ENCODE measurements around the gene RAVER1.

Gene RAVER1

DNA sequence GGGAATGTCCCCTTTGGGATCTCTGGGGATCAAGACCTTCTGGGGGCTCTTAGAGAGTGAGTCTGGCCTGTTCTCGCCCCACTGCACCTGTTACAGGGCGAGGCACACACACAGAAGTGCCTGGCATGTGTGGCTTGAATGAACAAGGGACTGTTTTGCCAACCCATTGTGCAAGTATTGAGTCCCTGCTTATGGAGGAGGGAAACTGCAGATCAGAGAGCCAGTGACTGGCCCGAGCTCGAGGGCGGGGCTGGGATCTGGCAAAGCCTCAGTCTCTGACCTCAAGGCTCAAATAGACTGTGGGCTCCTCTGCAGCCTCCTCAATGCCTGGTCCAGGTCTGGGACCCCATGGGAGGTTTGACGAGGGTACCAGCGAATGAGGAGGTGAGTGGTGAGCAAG lies 5.5 kb downstream of the RAVER1 start:
- H3K36me3 ChIP-seq (ENCODE audit: control insufficient read depth, low read depth, low read length), result peaks cover 65% of the 10 kb centered on the region
- H3K27me3 ChIP-seq (ENCODE audit: control insufficient read depth, insufficient read depth, low read length), result no peaks in the 10 kb centered on the region
- no peaks in the 10 kb centered on the region for H3K9me3 ChIP-seq (ENCODE audit: control insufficient read depth, low read depth, low read length)
- peaks cover 6% of the 10 kb centered on the region for H3K4me1 ChIP-seq (ENCODE audit: control insufficient read depth, low read depth, low read length)
- H3K9ac ChIP-seq (ENCODE audit: low read length), result no peak overlapping the region
- H3K27ac ChIP-seq (ENCODE audit: low read length), result no peak overlapping the region
- no peak overlapping the region for H3K4me3 ChIP-seq (ENCODE audit: low read length)

DNA sequence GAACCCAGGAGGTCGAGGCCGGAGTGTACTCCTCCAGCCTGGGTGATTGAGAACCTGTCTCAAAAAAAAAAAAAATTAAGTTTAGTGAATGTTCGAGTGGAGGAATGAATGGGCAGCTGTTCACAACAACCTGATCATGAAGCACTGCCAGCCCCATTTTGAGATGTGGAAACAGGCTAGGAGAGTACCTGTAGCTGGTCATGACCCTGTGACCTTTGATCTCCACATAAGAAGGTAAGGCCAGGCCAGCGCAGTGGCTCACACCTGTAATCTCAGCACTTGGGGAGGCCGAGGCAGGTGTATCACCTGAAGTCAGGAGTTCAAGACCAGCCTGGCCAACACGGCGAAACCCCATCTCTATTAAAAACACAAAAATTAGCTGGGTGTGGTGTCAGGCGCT lies 7.6 kb downstream of the RAVER1 start:
- Histone ChIP-seq H3K4me3 (ENCODE audit: low read length) (no peak overlapping the region), H3K4me1 (ENCODE audit: control insufficient read depth, low read depth, low read length) (no peaks in the 10 kb centered on the region), H3K9me3 (ENCODE audit: control insufficient read depth, low read depth, low read length) (no peaks in the 10 kb centered on the region), H3K9ac (ENCODE audit: low read length) (no peak overlapping the region), H3K27ac (ENCODE audit: low read length) (no peak overlapping the region), H3K27me3 (ENCODE audit: control insufficient read depth, insufficient read depth, low read length) (no peaks in the 10 kb centered on the region), H3K36me3 (ENCODE audit: control insufficient read depth, low read depth, low read length) (peaks cover 83% of the 10 kb centered on the region)

DNA sequence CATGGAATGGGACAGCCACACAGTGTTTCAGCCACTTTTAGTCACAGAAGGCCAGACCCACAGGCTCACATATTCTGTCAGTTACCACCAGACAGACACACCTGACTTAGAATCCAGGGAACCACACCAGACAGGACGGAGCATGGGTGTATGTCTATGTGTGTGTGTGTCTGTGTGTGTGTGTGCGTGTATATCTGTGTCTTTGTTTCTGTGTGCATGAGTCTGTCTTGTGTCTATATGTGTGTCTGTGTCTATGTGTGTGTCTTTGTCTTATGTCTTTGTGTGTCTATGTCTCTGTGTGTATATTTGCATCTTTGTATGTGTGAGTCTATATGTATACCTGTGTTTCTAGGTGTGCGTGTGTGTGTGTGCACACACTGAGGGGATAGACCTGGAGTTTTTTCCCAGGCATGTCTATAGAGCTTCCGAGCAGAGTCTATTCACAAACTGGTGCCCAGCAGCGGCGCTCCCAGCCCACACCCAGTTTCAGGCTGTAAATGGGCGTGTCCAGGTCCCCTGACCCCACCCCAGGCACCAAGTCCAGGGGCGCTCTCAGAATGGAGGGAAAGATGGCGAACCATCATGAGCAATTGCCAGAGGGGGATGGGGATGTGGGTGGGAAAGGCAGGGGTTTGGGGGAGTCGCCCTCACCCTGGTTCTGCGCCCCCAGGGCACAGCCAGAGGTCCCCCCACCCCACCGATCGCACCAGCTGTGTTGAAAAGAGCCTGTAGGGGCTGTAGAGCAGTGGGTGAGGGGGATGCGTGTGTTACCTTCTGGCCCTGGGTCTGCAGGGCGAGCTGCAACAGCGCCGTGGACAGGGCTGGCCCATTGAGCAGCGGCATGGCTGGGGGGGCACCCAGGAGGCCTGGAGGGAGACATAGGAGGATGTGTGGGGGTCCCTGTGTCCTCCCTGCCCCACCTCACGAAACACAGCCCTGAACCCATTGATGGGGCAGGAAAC lies 11.2 kb downstream of the RAVER1 start:
- Histone ChIP-seq H3K9me3 (ENCODE audit: control insufficient read depth, low read depth, low read length) (no peaks in the 10 kb centered on the region), H3K9ac (ENCODE audit: low read length) (no peak overlapping the region), H3K36me3 (ENCODE audit: control insufficient read depth, low read depth, low read length) (peaks cover 68% of the 10 kb centered on the region), H3K27me3 (ENCODE audit: control insufficient read depth, insufficient read depth, low read length) (no peaks in the 10 kb centered on the region), H3K4me3 (ENCODE audit: low read length) (no peak overlapping the region), H3K27ac (ENCODE audit: low read length) (no peak overlapping the region), H3K4me1 (ENCODE audit: control insufficient read depth, low read depth, low read length) (no peaks in the 10 kb centered on the region)

DNA sequence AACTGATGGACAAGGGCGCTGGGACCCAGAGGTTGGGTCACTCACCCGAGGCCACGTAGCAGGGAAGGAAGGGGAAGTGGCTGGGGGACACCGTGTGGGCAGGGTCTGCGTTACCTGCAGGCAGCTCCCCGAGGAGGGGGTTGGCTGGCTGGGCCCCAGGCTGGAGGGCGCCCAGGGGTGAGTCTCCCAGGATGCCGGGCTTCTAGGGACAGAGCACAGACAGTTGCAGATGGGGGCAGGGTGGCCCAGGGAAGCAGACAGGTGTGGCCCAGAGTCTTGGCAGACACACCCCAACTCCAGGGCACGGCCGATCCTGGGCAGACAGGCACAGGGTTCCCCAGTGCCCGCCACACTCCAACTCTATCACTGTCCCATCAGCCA lies 11.9 kb downstream of the RAVER1 start:
- Histone ChIP-seq H3K9me3 (ENCODE audit: control insufficient read depth, low read depth, low read length) (no peaks in the 10 kb centered on the region), H3K27me3 (ENCODE audit: control insufficient read depth, insufficient read depth, low read length) (no peaks in the 10 kb centered on the region), H3K4me3 (ENCODE audit: low read length) (no peak overlapping the region), H3K36me3 (ENCODE audit: control insufficient read depth, low read depth, low read length) (peaks cover 63% of the 10 kb centered on the region), H3K4me1 (ENCODE audit: control insufficient read depth, low read depth, low read length) (no peaks in the 10 kb centered on the region), H3K9ac (ENCODE audit: low read length) (no peak overlapping the region), H3K27ac (ENCODE audit: low read length) (no peak overlapping the region)

DNA sequence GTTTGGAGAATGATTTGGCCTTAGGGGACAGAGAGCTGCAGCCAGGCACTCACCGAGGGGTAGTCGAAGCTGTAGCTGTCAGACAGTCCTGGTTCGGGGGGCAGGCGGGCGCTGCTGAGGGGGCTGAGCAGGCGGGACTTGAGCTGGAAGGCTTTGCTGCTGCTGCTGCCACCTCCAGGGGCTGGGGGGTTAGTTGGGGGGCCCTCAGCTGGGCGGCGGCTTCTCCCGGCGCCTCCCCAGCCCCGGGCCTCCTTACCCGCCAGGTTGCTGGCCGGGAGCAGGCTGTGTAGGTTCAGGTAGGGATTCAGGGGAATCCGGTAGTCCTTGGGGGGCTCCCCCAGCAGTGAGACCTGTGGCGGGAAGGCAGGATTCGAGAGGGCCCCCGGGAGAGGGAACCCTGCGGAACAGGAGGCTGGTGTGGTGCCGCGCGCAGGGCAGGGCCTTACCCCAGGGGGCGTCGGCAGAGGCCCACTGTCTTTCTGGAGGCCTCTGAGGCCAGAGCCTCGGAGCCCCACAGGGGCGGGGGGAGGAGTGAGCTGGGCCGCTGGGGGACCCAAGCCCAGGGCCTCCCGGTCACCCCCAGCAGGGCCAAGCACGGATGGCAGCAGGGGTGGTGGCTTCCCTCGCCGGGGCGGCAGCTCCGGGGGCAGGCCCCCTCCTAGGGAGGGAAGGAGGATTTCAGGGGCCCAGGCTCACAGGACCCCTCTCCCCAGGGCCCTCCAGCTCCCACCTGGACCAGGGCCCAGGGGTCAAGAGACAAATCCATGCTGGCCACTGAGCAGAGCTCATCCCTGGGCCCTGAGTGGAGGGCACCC lies 12.5 kb downstream of the RAVER1 start:
- Histone ChIP-seq H3K27me3 (ENCODE audit: control insufficient read depth, insufficient read depth, low read length) (no peaks in the 10 kb centered on the region), H3K9me3 (ENCODE audit: control insufficient read depth, low read depth, low read length) (no peaks in the 10 kb centered on the region), H3K4me3 (ENCODE audit: low read length) (no peak overlapping the region), H3K9ac (ENCODE audit: low read length) (no peak overlapping the region), H3K4me1 (ENCODE audit: control insufficient read depth, low read depth, low read length) (peaks cover 3% of the 10 kb centered on the region), H3K27ac (ENCODE audit: low read length) (no peak overlapping the region), H3K36me3 (ENCODE audit: control insufficient read depth, low read depth, low read length) (peaks cover 59% of the 10 kb centered on the region)

DNA sequence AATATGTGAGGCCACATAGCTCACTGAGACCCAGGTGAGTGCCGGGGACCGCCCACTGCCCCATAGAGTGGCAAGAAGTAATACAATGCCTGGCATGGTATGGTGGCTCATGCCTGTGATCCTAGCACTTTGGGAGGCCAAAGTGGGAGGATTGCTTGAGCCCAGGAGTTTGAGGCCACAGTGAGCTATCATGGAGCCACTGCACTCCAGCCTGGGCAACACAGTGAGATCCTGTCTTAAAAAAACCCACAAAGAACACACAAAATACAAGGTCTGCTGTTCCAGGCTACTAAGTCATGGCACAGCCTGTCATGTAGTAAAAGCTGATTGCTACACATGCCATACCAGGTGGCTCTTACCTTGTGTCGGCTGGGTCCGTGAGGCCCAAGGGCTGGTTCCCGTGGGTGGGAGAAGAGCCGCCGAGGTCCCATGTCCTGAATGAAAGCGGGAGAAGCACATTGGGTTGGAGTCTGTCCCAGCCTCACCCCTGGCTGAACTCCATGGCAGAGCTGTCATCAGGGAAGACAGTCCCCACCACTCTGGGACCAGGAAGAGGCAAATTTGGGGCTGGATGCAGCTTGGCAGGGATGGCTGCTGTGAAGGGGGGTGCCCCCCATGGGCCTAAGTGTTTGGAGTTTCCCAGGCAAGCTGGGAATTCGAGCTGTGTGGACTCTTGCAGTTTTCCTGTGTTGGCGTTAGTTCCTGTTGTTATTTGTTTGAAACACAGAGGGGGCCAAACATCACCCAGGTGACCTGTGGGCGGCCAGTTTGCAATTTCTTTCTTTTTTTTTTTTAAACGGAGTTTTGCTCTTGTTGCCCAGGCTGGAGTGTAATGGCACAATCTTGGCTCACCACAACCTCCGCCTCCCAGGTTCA lies 14.3 kb downstream of the RAVER1 start:
- peaks cover 42% of the 10 kb centered on the region for H3K36me3 ChIP-seq (ENCODE audit: control insufficient read depth, low read depth, low read length)
- H3K9ac ChIP-seq (ENCODE audit: low read length), result no peak overlapping the region
- H3K9me3 ChIP-seq (ENCODE audit: control insufficient read depth, low read depth, low read length), result no peaks in the 10 kb centered on the region
- no peak overlapping the region for H3K27ac ChIP-seq (ENCODE audit: low read length)
- H3K4me3 ChIP-seq (ENCODE audit: low read length), result no peak overlapping the region
- H3K27me3 ChIP-seq (ENCODE audit: control insufficient read depth, insufficient read depth, low read length), result no peaks in the 10 kb centered on the region
- peaks cover 3% of the 10 kb centered on the region for H3K4me1 ChIP-seq (ENCODE audit: control insufficient read depth, low read depth, low read length)

DNA sequence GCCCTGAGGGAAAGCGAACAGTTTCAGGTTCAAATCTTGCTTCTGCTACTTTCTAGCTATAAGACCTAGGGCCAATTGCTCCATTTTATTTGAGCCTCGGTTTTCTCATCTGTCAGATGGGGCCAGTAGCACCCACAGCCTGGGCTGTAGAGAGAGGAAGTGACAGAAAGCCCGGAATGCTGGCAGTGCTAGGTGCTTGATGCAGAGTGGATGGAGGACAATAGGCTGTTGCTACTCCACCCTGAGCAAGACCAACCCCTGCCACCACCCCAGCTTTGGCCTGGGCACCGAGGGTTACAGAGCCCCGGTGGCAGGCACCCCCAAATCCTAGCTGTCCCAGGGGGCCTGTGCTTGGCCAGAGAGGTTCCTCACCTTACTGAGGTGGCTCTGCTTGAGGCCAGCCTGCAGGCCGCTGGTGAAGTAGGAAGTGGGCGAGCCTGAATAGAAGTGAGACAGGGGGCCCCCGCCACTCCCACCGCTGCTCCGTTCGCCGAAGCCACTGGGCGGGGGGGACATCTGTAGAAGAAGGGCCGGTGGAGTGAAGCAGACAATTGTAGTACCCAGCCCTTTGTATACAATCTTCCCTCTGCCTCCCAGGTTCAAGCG lies 15.4 kb downstream of the RAVER1 start:
- H3K9me3 ChIP-seq (ENCODE audit: control insufficient read depth, low read depth, low read length), result no peaks in the 10 kb centered on the region
- no peak overlapping the region for H3K9ac ChIP-seq (ENCODE audit: low read length)
- H3K27ac ChIP-seq (ENCODE audit: low read length), result no peak overlapping the region
- H3K27me3 ChIP-seq (ENCODE audit: control insufficient read depth, insufficient read depth, low read length), result no peaks in the 10 kb centered on the region
- H3K4me1 ChIP-seq (ENCODE audit: control insufficient read depth, low read depth, low read length), result peaks cover 3% of the 10 kb centered on the region
- H3K4me3 ChIP-seq (ENCODE audit: low read length), result no peak overlapping the region
- peaks cover 36% of the 10 kb centered on the region for H3K36me3 ChIP-seq (ENCODE audit: control insufficient read depth, low read depth, low read length)

DNA sequence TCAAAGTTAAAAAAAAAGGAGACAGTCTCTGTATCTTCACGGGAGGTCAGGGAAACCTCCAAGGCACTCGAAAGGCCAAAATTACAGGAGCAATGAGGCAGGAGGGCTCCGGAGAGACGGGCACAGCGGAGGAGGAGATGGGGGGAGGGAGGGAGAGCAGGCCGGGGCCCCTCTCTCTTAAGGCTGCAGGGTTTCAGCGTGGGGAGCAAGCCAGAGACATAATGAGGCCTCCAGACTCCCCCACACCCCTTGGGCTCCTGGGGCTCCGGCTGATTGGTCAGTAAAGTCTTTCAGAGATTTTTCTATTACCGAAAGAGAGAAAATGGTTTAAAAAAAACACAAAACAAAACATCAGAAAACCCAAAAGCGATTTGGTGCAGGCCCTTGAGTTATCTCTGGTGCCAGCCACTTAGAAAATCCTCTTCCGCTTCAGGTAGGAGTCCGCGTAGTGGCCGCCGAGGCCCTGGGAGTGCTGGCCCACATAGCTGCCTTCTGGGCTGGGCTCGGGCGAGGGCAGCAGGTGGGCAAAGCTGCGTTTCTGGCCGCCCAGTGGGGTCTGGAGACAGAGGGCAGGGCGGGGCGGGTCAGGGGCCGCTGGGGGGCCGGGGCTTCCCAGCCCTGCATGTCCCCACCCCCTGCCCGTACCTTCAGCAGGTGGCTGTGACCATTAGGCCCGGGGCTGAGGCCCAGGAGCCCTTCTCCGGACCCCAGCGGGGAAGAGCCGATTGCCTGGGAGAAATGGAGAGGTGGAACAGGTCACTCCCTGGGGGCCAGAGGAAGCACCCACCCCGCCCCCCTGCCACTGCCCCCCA lies 16.1 kb downstream of the RAVER1 start:
- H3K27ac ChIP-seq (ENCODE audit: low read length), result no peak overlapping the region

DNA sequence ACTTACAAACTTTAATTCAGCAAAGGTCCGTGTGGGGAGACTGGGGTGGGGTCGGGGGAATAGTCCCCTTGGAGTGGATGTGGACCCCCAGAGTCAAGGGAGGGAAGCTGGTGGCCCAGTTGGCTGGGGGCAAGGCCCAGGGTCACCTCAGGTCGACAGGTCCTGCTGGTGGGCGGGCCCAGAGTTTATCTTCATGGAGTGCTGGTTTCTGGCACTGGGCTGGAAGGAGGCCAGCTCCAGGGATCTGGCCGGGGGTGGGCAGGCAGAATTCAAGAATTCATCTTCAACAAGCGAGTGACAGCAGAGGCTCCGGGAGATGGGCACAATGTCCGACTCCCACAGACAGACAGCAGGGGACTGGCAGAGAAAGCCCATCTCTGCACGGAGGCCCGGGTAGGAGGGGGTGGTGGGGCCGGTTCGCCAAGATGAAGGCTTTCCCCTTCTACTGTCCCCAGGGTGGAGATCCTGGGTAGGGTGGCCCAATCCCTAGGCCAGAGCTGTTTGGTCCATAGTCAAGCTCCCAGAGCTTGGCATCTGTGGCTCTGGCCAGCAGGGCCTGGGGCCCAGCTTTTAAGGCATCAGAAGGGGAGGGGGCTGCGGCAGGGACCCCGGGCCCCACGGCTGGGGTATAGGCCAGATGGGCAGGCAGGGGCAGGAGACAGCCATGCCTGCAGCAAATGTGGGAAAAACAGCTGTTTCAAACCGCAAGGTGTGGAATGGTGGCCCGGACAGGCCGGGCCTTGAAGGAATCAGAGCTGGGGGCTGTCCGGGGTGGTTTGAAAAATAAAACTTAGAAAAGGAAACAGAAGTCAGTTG lies 16.9 kb downstream of the RAVER1 start:
- Histone ChIP-seq H3K9ac (ENCODE audit: low read length) (no peak overlapping the region), H3K4me3 (ENCODE audit: low read length) (peak overlapping the region; percentile 79), H3K4me1 (ENCODE audit: control insufficient read depth, low read depth, low read length) (peaks cover 3% of the 10 kb centered on the region), H3K9me3 (ENCODE audit: control insufficient read depth, low read depth, low read length) (no peaks in the 10 kb centered on the region), H3K27ac (ENCODE audit: low read length) (no peak overlapping the region), H3K27me3 (ENCODE audit: control insufficient read depth, insufficient read depth, low read length) (no peaks in the 10 kb centered on the region), H3K36me3 (ENCODE audit: control insufficient read depth, low read depth, low read length) (peaks cover 23% of the 10 kb centered on the region)

More for the DNA sequence above, 16.1 kb downstream of the RAVER1 start:
- no peak overlapping the region for H3K9ac ChIP-seq (ENCODE audit: low read length)
- H3K4me1 ChIP-seq (ENCODE audit: control insufficient read depth, low read depth, low read length), result peaks cover 3% of the 10 kb centered on the region
- no peak overlapping the region for H3K4me3 ChIP-seq (ENCODE audit: low read length)
- no peaks in the 10 kb centered on the region for H3K9me3 ChIP-seq (ENCODE audit: control insufficient read depth, low read depth, low read length)
- H3K36me3 ChIP-seq (ENCODE audit: control insufficient read depth, low read depth, low read length), result peaks cover 31% of the 10 kb centered on the region
- no peaks in the 10 kb centered on the region for H3K27me3 ChIP-seq (ENCODE audit: control insufficient read depth, insufficient read depth, low read length)
